AG10803 (cell line): ENCODE results near the gene PAQR9.

Experiments used
- DNase-seq: peaks from one replicate; pipeline ENCODE4 v3.0.0; 2010; ENCODE audit warnings: low read depth
- H3K4me3 ChIP-seq: 2 replicates; pipeline ENCODE4 v1.5.1; 2011; ENCODE audit warnings: mild to moderate bottlenecking, low read length, control low read depth
- TF ChIP-seq, protein P1 (sequence below): conservative IDR thresholded peaks from 2 replicates; pipeline ENCODE4 v1.5.1; 2011; ENCODE audit warnings: mild to moderate bottlenecking, low read length, control low read depth, inconsistent platforms

The PAQR9 gene

DNA sequence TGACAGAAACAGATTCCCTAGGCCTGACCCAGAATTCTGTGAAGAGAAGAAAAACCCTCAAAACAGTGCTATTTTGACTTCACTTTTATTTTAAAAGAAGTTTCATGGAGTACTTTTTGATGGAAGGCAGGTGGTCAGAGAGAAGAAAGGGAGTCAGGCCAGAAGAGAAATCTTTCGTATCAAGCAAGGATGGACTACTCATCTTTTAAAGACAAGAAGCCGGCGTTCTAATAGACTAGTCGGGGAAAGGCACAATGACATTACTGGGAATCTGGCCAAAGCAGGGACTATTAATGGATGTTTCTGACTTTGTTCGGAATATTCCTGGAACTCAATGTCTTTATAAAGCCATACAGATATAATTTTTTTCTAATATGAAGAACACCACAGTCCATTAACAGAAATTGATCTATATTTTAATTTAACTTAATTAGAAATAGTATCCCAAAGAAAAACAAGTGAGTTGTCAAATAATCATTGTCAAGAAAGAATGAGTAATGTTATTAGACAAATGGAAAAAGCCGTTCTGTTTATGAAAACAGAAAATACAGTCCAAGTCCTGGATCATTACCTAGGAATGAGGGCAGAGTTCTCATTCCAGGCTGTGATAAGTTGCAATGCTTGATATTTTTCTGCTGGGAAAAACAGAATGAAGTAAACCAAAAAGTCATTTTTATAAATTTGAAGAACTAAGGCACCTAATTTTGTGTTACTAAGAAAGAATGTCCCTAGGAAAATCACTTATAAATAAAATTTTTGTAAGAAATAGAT is 50.9 kb downstream of the PAQR9 start:
- TF ChIP-seq, protein P1, sequence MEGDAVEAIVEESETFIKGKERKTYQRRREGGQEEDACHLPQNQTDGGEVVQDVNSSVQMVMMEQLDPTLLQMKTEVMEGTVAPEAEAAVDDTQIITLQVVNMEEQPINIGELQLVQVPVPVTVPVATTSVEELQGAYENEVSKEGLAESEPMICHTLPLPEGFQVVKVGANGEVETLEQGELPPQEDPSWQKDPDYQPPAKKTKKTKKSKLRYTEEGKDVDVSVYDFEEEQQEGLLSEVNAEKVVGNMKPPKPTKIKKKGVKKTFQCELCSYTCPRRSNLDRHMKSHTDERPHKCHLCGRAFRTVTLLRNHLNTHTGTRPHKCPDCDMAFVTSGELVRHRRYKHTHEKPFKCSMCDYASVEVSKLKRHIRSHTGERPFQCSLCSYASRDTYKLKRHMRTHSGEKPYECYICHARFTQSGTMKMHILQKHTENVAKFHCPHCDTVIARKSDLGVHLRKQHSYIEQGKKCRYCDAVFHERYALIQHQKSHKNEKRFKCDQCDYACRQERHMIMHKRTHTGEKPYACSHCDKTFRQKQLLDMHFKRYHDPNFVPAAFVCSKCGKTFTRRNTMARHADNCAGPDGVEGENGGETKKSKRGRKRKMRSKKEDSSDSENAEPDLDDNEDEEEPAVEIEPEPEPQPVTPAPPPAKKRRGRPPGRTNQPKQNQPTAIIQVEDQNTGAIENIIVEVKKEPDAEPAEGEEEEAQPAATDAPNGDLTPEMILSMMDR, result no peak
- DNase-seq, result no peak
- H3K4me3 ChIP-seq, result no peak overlapping the region
